Lower lobe of right lung (tissue), 2 donors: ENCODE data around the gene PTGR1. TPM values are rescaled to one million over a fixed set of nuclear protein-coding genes. Genes with fewer than 3 reads are reported as not detected.
"Not testable (repeated sequence)": the region's sequence is repeated elsewhere in the genome, so short reads cannot be mapped to it uniquely, and the experiment has no call there.

Experiments
- ATAC-seq, 2 donors: fragments of 200-7000 bp; cut with Tn5 transposase; one replicate each; pipeline ENCODE4 v1.9.1; 2020 to 2022; ENCODE audit warnings: mild to moderate bottlenecking in 2 of 2, moderate library complexity in 2 of 2
- DNase-seq: peaks from one replicate; pipeline ENCODE4 v3.0.0-alpha.2; 2020
- H3K27ac ChIP-seq: fragments of 200-600 bp; one replicate; pipeline ENCODE4 v1.8.0; 2022
- H3K27me3 ChIP-seq: fragments of 200-600 bp; one replicate; pipeline ENCODE4 v1.8.0; 2022; ENCODE audit warnings: low read depth
- H3K36me3 ChIP-seq: fragments of 200-600 bp; one replicate; pipeline ENCODE4 v1.8.0; 2022; ENCODE audit warnings: mild to moderate bottlenecking
- H3K4me1 ChIP-seq: fragments of 200-600 bp; one replicate; pipeline ENCODE4 v1.8.0; 2022
- H3K4me3 ChIP-seq: fragments of 200-600 bp; one replicate; pipeline ENCODE4 v1.8.0; 2022; ENCODE audit warnings: mild to moderate bottlenecking
- H3K9me3 ChIP-seq: fragments of 200-600 bp; one replicate; pipeline ENCODE4 v1.8.0; 2022
- intact Hi-C: fragments of 100-400 bp; cut with DNase I; formaldehyde crosslinking; loops from one replicate; pipeline ENCODE4 v1.11.0; 2022
- total RNA-seq: library from RNA; stranded (reverse); fragmentation: NEBNext Ultra II Directional; extraction: Animal tissue kit (Norgen Biotek cat#: 25700); gene quantifications from one replicate; pipeline ENCODE4 v1.2.1, GENCODE V29; 2021
- TF ChIP-seq, protein P1 (sequence below): fragments of 200-600 bp; IDR thresholded peaks from one replicate; pipeline ENCODE4 v1.8.0; 2022; ENCODE audit warnings: antibody characterized with exemption, mild to moderate bottlenecking
- donor health status: DM: no; HTN: yes; CAD: no; lungs with severe emphysema.

Gene PTGR1
- total RNA-seq, 1 donor from 2014 or later = 42.7 TPM

DNA sequence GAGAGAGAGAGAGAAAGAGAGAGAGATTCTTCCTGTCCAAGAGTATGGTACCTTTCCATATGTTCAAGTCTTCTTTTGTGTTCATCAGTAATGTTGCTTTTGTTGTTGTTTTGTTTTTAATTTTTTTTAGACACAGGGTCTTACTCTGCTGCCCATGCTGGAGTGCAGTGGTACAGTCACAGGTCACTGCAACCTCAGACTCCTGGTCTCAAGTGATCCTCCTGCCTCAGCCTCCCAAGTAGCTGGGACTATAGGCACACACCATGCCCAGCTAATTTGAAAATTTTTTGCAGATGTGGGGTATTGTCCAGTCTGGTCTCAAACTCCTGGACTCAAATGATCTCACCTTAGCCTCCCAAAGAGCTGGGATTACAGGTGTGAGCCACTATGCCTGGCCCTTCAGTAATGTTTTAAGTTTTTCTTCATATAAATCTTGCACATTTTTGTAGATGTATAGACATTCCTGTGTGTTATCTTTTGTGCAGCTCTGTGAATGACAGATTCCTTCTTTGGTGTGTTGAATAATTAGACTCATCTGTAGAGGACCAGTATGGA, 38.2 kb downstream of the PTGR1 start:
- no peak for DNase-seq
- H3K27me3 ChIP-seq = no peaks in the 10 kb centered on the region
- no peak for ATAC-seq
- no peaks in the 10 kb centered on the region for H3K4me1 ChIP-seq
- peaks cover 3% of the 10 kb centered on the region for H3K9me3 ChIP-seq
- intact Hi-C loops = no loop called here
- no peak overlapping the region for H3K4me3 ChIP-seq
- TF ChIP-seq, protein P1, sequence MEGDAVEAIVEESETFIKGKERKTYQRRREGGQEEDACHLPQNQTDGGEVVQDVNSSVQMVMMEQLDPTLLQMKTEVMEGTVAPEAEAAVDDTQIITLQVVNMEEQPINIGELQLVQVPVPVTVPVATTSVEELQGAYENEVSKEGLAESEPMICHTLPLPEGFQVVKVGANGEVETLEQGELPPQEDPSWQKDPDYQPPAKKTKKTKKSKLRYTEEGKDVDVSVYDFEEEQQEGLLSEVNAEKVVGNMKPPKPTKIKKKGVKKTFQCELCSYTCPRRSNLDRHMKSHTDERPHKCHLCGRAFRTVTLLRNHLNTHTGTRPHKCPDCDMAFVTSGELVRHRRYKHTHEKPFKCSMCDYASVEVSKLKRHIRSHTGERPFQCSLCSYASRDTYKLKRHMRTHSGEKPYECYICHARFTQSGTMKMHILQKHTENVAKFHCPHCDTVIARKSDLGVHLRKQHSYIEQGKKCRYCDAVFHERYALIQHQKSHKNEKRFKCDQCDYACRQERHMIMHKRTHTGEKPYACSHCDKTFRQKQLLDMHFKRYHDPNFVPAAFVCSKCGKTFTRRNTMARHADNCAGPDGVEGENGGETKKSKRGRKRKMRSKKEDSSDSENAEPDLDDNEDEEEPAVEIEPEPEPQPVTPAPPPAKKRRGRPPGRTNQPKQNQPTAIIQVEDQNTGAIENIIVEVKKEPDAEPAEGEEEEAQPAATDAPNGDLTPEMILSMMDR = no peak
- H3K27ac ChIP-seq = no peak overlapping the region
- peaks cover 42% of the 10 kb centered on the region for H3K36me3 ChIP-seq

DNA sequence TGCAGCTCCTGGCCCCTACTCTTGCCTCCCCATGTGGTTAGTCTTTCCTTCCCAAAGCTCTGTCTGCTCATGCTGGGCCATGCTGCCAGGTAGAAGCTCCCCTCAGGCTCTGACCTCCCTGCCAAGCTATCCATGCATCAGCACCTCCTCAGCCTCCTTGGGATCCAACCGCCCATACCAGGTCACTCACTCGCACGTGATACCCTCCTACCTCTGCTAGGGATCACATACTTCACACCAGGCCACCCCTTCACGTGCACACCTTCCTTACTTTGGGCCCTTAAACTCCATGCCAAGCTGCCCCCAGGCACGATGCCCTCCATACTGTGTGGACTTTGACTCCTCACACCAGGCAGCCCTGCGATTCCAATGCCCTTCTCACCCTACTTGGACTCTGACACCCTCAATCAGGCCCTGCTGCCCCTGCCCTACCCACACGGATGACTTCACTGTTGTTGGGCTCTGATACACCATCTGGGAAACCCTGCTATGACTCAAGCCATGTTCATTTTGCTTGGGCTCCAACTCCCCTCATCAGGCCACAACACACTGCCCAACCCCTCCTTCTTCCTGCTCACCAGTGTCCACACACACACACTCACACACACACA, 40.3 kb downstream of the PTGR1 start:
- Histone ChIP-seq H3K27ac (no peak overlapping the region), H3K9me3 (peaks cover 20% of the 10 kb centered on the region), H3K27me3 (no peaks in the 10 kb centered on the region), H3K4me3 (no peak overlapping the region), H3K4me1 (no peaks in the 10 kb centered on the region), H3K36me3 (peaks cover 21% of the 10 kb centered on the region)
- ATAC-seq = peak in 1 of 2 donors; percentile 27
- TF ChIP-seq, protein P1 = no peak
- DNase-seq = no peak
- intact Hi-C loops = no loop called here

DNA sequence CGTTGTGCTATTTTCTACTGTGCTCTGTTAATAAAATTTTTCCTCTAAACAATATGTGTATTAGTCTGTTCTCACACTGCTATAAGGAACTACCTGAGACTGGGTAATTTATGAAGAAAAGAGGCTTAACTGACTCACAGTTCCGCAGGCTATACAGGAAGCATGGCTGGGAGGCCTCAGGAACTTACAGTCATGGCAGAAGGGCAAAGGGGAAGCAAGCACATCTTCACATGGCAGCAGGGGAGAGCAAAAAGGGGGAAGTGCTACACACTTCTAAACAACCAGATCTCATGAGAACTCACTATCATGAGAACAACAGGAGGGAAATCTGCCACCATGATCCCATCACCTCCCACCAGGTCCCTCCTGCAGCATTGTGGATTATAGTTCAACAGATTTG, 44.0 kb downstream of the PTGR1 start:
- DNase-seq, H3K4me1 ChIP-seq, H3K36me3 ChIP-seq, intact Hi-C loops, ATAC-seq, H3K27ac ChIP-seq, H3K27me3 ChIP-seq, H3K4me3 ChIP-seq: not testable (repeated sequence)
- H3K9me3 ChIP-seq = peaks cover 50% of the 10 kb centered on the region

DNA sequence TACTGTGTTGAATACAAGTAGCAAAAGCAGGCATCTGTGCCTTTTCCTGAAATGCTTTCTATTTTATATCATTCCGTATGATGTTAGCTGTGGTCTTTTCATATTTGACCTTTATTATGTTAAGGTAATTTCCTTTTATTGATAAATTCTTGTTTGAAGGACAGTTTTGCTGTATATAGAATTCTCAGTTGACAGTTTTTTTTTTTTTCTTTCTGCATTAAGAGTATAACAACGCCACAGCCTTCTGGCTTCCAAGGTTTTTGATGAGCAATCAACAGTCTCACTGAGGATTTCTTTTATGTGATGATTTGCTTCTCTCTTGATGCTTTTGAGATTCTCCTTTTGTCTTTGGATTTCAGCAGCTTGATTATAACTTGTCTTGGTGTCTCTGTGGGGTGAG, 50.8 kb downstream of the PTGR1 start:
- Histone ChIP-seq H3K27ac (no peak overlapping the region), H3K36me3 (no peaks in the 10 kb centered on the region), H3K4me3 (no peak overlapping the region), H3K4me1 (no peaks in the 10 kb centered on the region), H3K9me3 (peaks cover 93% of the 10 kb centered on the region), H3K27me3 (no peaks in the 10 kb centered on the region)
- intact Hi-C loops = no loop called here
- DNase-seq = no peak
- no peak for ATAC-seq
- TF ChIP-seq, protein P1 = no peak

DNA sequence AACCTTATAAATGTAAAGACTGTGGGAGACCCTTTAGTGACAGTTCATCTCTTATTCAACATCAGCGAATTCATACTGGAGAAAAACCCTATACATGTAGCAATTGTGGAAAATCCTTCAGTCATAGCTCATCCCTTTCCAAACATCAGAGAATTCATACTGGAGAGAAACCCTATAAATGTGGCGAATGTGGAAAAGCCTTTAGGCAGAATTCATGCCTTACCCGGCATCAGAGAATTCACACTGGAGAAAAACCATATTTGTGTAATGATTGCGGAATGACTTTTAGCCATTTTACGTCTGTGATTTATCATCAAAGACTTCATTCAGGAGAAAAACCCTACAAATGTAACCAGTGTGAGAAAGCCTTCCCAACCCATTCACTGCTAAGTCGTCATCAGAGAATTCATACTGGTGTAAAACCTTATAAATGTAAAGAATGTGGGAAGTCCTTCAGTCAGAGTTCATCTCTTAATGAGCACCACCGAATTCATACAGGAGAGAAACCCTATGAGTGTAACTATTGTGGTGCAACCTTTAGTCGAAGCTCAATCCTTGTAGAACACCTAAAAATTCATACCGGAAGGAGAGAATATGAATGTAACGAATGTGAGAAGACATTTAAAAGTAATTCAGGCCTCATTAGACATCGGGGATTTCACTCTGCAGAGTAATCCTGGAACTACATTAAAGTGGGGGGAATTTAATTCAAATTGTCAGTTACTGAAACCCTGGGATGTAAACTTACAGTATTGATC, 56.8 kb downstream of the PTGR1 start:
- Histone ChIP-seq H3K4me3 (no peak overlapping the region), H3K9me3 (peaks cover 99% of the 10 kb centered on the region), H3K27me3 (no peaks in the 10 kb centered on the region), H3K4me1 (no peaks in the 10 kb centered on the region), H3K27ac (no peak overlapping the region), H3K36me3 (no peaks in the 10 kb centered on the region)
- TF ChIP-seq, protein P1 = no peak
- ATAC-seq (no peak), DNase-seq (no peak)
- intact Hi-C loops = no loop called here
